CD14-positive monocyte (primary cell): ENCODE results near the gene SLC38A3. TPM values are rescaled to one million over a fixed set of nuclear protein-coding genes. Genes with fewer than 3 reads are reported as not detected.

Source experiments
- DNase-seq, 3 donors: peaks; one replicate each; pipeline ENCODE4 v3.0.0-alpha.2; 2011 to 2022
- H2AFZ ChIP-seq: 2 replicates; pipeline ENCODE4 v1.6.0; 2012; ENCODE audit warnings: mild to moderate bottlenecking, low read depth, low read length, inconsistent platforms; ENCODE audit not compliant: insufficient read depth, poor library complexity, severe bottlenecking
- H3K27ac ChIP-seq, 2 donors: 1 replicate in 1 of 2; 2 replicates in 1 of 2; pipeline ENCODE4 v1.5.1; 2012 to 2013; ENCODE audit warnings: low read length in 2 of 2, control low read depth in 1 of 2, inconsistent platforms in 1 of 2, low read depth in 1 of 2, mild to moderate bottlenecking in 1 of 2
- H3K27me3 ChIP-seq, 2 donors: one replicate each; pipeline versions ENCODE4 v1.6.0 to v1.6.1; 2011 to 2013; ENCODE audit warnings: low read length in 2 of 2; ENCODE audit not compliant: control insufficient read depth in 2 of 2, insufficient read depth in 2 of 2
- H3K36me3 ChIP-seq, 2 donors: replicated peaks in 1 of 2; 1 replicate in 1 of 2; 2 replicates in 1 of 2; pipeline versions ENCODE4 v1.5.1 to v1.6.1; 2012 to 2013; ENCODE audit warnings: low read length in 2 of 2, control low read depth in 1 of 2, inconsistent platforms in 1 of 2, mild to moderate bottlenecking in 1 of 2; ENCODE audit not compliant: insufficient read depth in 2 of 2, control insufficient read depth in 1 of 2
- H3K4me1 ChIP-seq, 2 donors: 1 replicate in 1 of 2; 2 replicates in 1 of 2; pipeline versions ENCODE4 v1.5.1 to v1.6.1; 2012 to 2013; ENCODE audit warnings: low read length in 2 of 2, control low read depth in 1 of 2, inconsistent platforms in 1 of 2, mild to moderate bottlenecking in 1 of 2, moderate library complexity in 1 of 2; ENCODE audit not compliant: insufficient read depth in 2 of 2, control insufficient read depth in 1 of 2
- H3K4me2 ChIP-seq: replicated peaks from 2 replicates; pipeline ENCODE3; 2012; ENCODE audit warnings: low read length, moderate library complexity, mild to moderate bottlenecking; ENCODE audit not compliant: poor library complexity, severe bottlenecking; ENCODE audit errors: extremely low read depth
- H3K4me3 ChIP-seq, 3 experiments: fragments of 200-600 bp in 1 of 3; sonication (generic) in 1 of 3; replicated peaks in 1 of 3; 1 replicate in 2 of 3; 2 replicates in 1 of 3; pipeline ENCODE4 v1.5.1; 2011 to 2013; ENCODE audit warnings: low read length in 3 of 3, mild to moderate bottlenecking in 3 of 3, control low read depth in 2 of 3, low read depth in 2 of 3, inconsistent platforms in 1 of 3, moderate library complexity in 1 of 3
- H3K79me2 ChIP-seq: 2 replicates; pipeline ENCODE4 v1.6.0; 2012; ENCODE audit warnings: mild to moderate bottlenecking, control low read depth, inconsistent platforms, low read length, moderate library complexity; ENCODE audit not compliant: insufficient read depth
- H3K9ac ChIP-seq: 2 replicates; pipeline ENCODE4 v1.6.0; 2017; ENCODE audit warnings: low read length, mild to moderate bottlenecking; ENCODE audit not compliant: insufficient read depth, poor library complexity, severe bottlenecking
- H3K9me3 ChIP-seq, 2 donors: replicated peaks in 1 of 2; 1 replicate in 1 of 2; 2 replicates in 1 of 2; pipeline versions ENCODE4 v1.5.1 to v1.6.1; 2012 to 2013; ENCODE audit warnings: low read length in 2 of 2, control low read depth in 1 of 2; ENCODE audit not compliant: control insufficient read depth in 1 of 2, insufficient read depth in 1 of 2
- H4K20me1 ChIP-seq: 2 replicates; pipeline ENCODE4 v1.6.0; 2012; ENCODE audit warnings: mild to moderate bottlenecking, low read length, control low read depth, moderate library complexity; ENCODE audit not compliant: insufficient read depth
- H3K27ac Mint-ChIP-seq, 7 donors: one replicate each; pipeline ENCODE4 v1.8.0; 2020; ENCODE audit warnings: mild to moderate bottlenecking in 7 of 7, mixed read lengths in 7 of 7, moderate library complexity in 6 of 7, inconsistent platforms in 2 of 7
- H3K27me3 Mint-ChIP-seq, 3 donors: one replicate each; pipeline ENCODE4 v1.8.0; 2021 to 2022; ENCODE audit warnings: low read depth in 3 of 3, mild to moderate bottlenecking in 3 of 3, mixed read lengths in 3 of 3, moderate library complexity in 3 of 3, inconsistent platforms in 1 of 3
- H3K36me3 Mint-ChIP-seq, 2 donors: one replicate each; pipeline ENCODE4 v1.8.0; 2020; ENCODE audit warnings: mixed read lengths in 2 of 2, inconsistent platforms in 1 of 2, mild to moderate bottlenecking in 1 of 2
- H3K4me1 Mint-ChIP-seq: one replicate; pipeline ENCODE4 v1.8.0; 2020; ENCODE audit warnings: mild to moderate bottlenecking, mixed read lengths
- H3K4me3 Mint-ChIP-seq, 2 donors: one replicate each; pipeline ENCODE4 v1.8.0; 2020; ENCODE audit warnings: mild to moderate bottlenecking in 2 of 2, mixed read lengths in 2 of 2, moderate library complexity in 1 of 2
- H3K9me3 Mint-ChIP-seq, 7 donors: one replicate each; pipeline ENCODE4 v1.8.0; 2020 to 2022; ENCODE audit warnings: mixed read lengths in 7 of 7, mild to moderate bottlenecking in 6 of 7, moderate library complexity in 6 of 7, inconsistent platforms in 2 of 7
- CTCF ChIP-seq: fragments of 200-600 bp; IDR thresholded peaks from one replicate; pipeline ENCODE4 v1.8.0; 2022; ENCODE audit warnings: antibody characterized with exemption, mild to moderate bottlenecking
- WGBS: methylation state at CpG from one replicate; pipeline ENCODE4 v1.1.5; 2013; ENCODE audit warnings: missing lambda C conversion rate; ENCODE audit not compliant: insufficient coverage; 5-methylcytosine and 5-hydroxymethylcytosine counted together
- intact Hi-C, 2 donors: fragments of 100-400 bp; cut with micrococcal nuclease; formaldehyde crosslinking; loops; one replicate each; pipeline versions ENCODE4 v1.15.0 to v1.15.1; 2023
- polyA plus RNA-seq, 3 donors: library from polyadenylated mRNA; depleted of rRNA in 1 of 3; unstranded in 2 of 3; stranded (reverse) in 1 of 3; fragments of 300-500 nt in 2 of 3; fragments of >200 nt in 1 of 3; fragmentation: Illumina TruSeq in 2 of 3; gene quantifications; 1 replicate in 2 of 3; 2 replicates in 1 of 3; pipeline ENCODE4 v1.2.3, GENCODE V29; 2012 to 2021

Gene SLC38A3
- polyA plus RNA-seq, 3 donors: not detected

DNA sequence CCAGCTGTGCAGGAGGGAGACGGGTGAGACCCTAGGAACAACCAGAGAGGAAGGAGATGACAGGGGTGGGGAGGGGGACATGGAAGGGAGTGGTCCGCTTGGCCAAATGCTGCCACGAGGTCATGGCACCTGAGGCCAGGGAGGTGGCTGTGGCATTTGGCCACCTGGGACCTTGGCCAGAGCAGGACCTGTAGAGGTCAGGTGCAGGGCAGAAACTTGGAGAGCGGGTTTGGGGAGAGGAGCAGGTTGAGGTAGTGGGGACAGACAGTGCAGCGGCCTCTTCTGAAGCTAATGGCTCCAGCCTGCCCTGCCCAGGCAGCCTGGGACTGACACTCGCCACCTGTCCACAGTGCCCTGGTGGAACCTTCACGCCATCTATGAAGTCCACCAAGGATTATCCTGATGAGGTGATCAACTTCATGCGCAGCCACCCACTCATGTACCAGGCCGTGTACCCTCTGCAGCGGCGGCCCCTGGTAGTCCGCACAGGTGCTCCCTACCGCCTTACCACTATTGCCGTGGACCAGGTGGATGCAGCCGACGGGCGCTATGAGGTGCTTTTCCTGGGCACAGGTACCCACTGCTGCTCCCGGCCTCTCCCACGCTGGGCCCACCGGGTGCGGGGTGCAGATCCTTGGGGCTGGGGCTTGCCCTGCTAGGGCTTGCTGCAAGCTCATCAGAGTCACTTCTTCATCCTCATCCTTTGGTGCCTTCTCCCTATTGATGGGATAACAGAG is 20.7 kb upstream of the SLC38A3 start:
- Histone ChIP-seq H3K4me3 (no peak overlapping the region), H3K9ac (no peak overlapping the region), H3K4me1 (no peaks in the 10 kb centered on the region), H3K4me2 (no peak overlapping the region), H4K20me1 (no peaks in the 10 kb centered on the region), H3K27ac (no peak overlapping the region), H3K9me3 (no peaks in the 10 kb centered on the region), H2AFZ (no peak overlapping the region), H3K36me3 (no peaks in the 10 kb centered on the region), H3K79me2 (no peaks in the 10 kb centered on the region), H3K27me3 (no peaks in the 10 kb centered on the region)
- H3K27me3 Mint-ChIP-seq: peaks cover 1 to 6% (median 5%) of the 10 kb centered on the region in 3 donors
- intact Hi-C loops: loop anchor here in 1 of 2 donors (5.0 kb wide), 1 partner anchor 37 kb away; no protein-coding TSS in a partner anchor
- no peak overlapping the region for H3K4me3 Mint-ChIP-seq
- peaks cover 0 to 1% (median 0%) of the 10 kb centered on the region in 7 donors for H3K9me3 Mint-ChIP-seq
- no peak for DNase-seq
- H3K27ac Mint-ChIP-seq: no peak overlapping the region
- H3K36me3 Mint-ChIP-seq: no peaks in the 10 kb centered on the region
- WGBS: 96% methylated on average over 17 of the region's 21 CpGs
- TF ChIP-seq CTCF: no peak
- no peaks in the 10 kb centered on the region for H3K4me1 Mint-ChIP-seq

DNA sequence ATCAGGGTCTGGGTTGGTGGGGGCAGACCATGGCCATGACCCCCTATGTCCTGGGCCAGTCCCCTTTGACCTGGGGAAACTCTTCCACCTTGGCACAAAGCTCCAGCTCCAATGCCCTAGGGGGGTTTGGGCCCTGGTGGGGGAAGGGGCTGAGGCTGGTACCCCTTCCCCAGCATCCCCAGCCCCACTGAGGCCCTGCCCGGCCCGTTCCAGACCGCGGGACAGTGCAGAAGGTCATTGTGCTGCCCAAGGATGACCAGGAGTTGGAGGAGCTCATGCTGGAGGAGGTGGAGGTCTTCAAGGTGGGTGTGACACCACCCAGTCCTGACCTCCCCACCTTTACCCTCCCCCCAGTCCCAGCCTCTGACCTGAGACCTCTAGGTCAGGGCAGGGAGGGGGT is 19.8 kb upstream of the SLC38A3 start:
- H3K4me1 Mint-ChIP-seq: peaks cover 2% of the 10 kb centered on the region

More for the DNA sequence above, 19.8 kb upstream of the SLC38A3 start:
- Histone ChIP-seq H3K9ac (no peak overlapping the region), H3K27ac (no peak overlapping the region), H3K4me1 (peaks cover 2% of the 10 kb centered on the region in 2 donors), H3K4me3 (no peak overlapping the region), H4K20me1 (no peaks in the 10 kb centered on the region), H3K79me2 (no peaks in the 10 kb centered on the region), H3K9me3 (no peaks in the 10 kb centered on the region), H3K36me3 (no peaks in the 10 kb centered on the region), H3K4me2 (no peak overlapping the region), H2AFZ (no peak overlapping the region), H3K27me3 (no peaks in the 10 kb centered on the region)
- DNase-seq: no peak
- WGBS: no CpG with 5 or more reads among the region's 4 CpGs
- Mint-ChIP-seq H3K27me3 (peaks cover 0 to 7% (median 5%) of the 10 kb centered on the region in 3 donors), H3K9me3 (peaks cover 0 to 1% (median 0%) of the 10 kb centered on the region in 7 donors), H3K36me3 (no peaks in the 10 kb centered on the region), H3K4me3 (no peak overlapping the region), H3K27ac (no peak overlapping the region)
- intact Hi-C loops: no loop called here
- TF ChIP-seq CTCF: no peak
